Right lobe of liver (tissue), 6 donors: ENCODE results near the gene CNTN2. TPM values are rescaled to one million over a fixed set of nuclear protein-coding genes. Genes with fewer than 3 reads are reported as not detected.
A peak's percentile ranks its signal among the peaks of the same experiment; 100 is the strongest.

Experiments
- ATAC-seq, 4 donors: fragments of 200-7000 bp; cut with Tn5 transposase; one replicate each; pipeline ENCODE4 v1.9.1; 2020; ENCODE audit warnings: mild to moderate bottlenecking in 4 of 4, moderate library complexity in 4 of 4
- DNase-seq, 3 donors: peaks; one replicate each; pipeline ENCODE4 v3.0.0-alpha.2; 2020
- H3K27ac ChIP-seq, 3 donors: fragments of 200-600 bp; one replicate each; pipeline ENCODE4 v1.8.0; 2022
- H3K27me3 ChIP-seq, 2 donors: fragments of 200-600 bp; one replicate each; pipeline ENCODE4 v1.8.0; 2022
- H3K36me3 ChIP-seq, 4 donors: fragments of 200-600 bp; sonication (generic) in 1 of 4; one replicate each; pipeline versions ENCODE4 v1.5.1 to v1.8.0; 2017 to 2022; ENCODE audit warnings: control low read depth in 1 of 4
- H3K4me1 ChIP-seq, 4 donors: fragments of 200-600 bp; sonication (generic) in 1 of 4; one replicate each; pipeline versions ENCODE4 v1.5.1 to v1.8.0; 2017 to 2022; ENCODE audit warnings: control low read depth in 1 of 4
- H3K4me3 ChIP-seq, 3 donors: fragments of 200-600 bp; one replicate each; pipeline ENCODE4 v1.8.0; 2022
- H3K9me3 ChIP-seq, 4 donors: fragments of 200-600 bp; sonication (generic) in 1 of 4; one replicate each; pipeline versions ENCODE4 v1.5.1 to v1.8.0; 2017 to 2022; ENCODE audit warnings: control low read depth in 1 of 4
- POLR2A ChIP-seq: fragments of 450-650 bp; IDR thresholded peaks from one replicate; pipeline ENCODE4 v1.6.1; 2017; ENCODE audit warnings: antibody characterized with exemption, mild to moderate bottlenecking
- WGBS: methylation state at CpG from one replicate; pipeline ENCODE4 v1.1.6; 2018; ENCODE audit warnings: low coverage, low lambda C conversion rate; ENCODE audit not compliant: insufficient coverage; ENCODE audit errors: missing lambda C conversion rate; 5-methylcytosine and 5-hydroxymethylcytosine counted together
- intact Hi-C, 2 donors: fragments of 100-400 bp; cut with DNase I; formaldehyde crosslinking; loops; one replicate each; pipeline versions ENCODE4 v1.11.2 to v1.14.1; 2022
- total RNA-seq, 6 experiments: library from RNA; depleted of rRNA in 2 of 6; stranded (reverse); fragments of >200 nt in 2 of 6; fragmentation: NEBNext Ultra II Directional in 3 of 6; extraction: Animal tissue kit (Norgen Biotek cat#: 25700) in 3 of 6; gene quantifications; one replicate each; pipeline versions ENCODE4 v1.1.0 to v1.2.4, GENCODE V29; 2016 to 2023
- TF ChIP-seq, protein P1 (sequence below), 4 donors: fragments of 200-600 bp in 3 of 4; fragments of 450-650 bp in 1 of 4; IDR thresholded peaks; one replicate each; pipeline versions ENCODE4 v1.5.1 to v1.8.0; 2016 to 2022; ENCODE audit warnings: antibody characterized with exemption in 4 of 4, mild to moderate bottlenecking in 2 of 4
- donor health status: DM: no; HTN: yes; CAD: no.
- donor health status: DM: no; HTN: no; CAD: no.
- donor health status: DM: no; HTN: no; CAD: no.
- donor health status: DM: no; HTN: yes; CAD: no.
- donor health status: DM: no; HTN: yes; CAD: no.

The CNTN2 gene
- total RNA-seq, 6 experiments from 2014 or later: 0.49 TPM; not detected in 5

DNA sequence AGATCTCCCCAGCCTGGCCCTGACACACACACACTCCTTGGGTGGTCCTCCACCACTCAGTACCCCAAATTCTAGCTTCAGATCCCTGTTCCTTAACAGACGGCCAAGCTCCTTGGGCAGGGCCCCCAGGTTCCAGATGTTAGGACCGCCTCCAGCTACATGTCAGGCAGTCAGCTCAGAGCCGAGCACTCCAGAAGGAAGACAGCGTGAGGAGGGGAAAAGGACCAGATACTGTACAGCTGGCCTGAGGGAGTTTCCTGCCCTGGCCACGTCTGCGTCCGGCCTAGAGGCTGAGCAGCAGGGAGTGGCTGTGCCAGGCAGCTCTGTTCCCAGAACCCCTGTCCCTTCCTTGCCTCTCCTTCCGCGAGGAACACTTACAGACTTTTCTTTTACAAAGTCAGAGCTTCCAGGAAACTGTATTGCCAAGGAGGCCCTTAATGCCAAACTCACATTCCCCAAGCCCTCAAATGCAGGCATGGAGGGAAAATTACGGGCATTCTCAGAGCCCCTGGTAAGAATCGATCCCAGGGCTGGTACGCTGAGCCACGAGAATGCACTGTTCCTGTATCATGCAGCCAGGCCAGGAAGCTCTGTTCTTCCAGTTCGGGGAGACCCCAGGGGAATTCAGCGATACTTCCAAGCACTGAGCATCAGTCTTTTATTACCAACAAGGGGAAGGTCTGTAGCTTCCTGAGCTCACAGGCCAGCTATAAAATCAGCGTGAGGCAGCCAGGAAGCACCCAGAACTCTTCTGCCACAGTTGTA lies 45.2 kb upstream of the CNTN2 start:
- WGBS: 65% methylated on average over 7 of the region's 16 CpGs
- Histone ChIP-seq H3K9me3 (no peaks in the 10 kb centered on the region), H3K4me3 (no peak overlapping the region), H3K36me3 (no peaks in the 10 kb centered on the region), H3K4me1 (peaks cover 0 to 36% (median 11%) of the 10 kb centered on the region in 4 donors), H3K27me3 (no peaks in the 10 kb centered on the region), H3K27ac (peak overlapping the region in 1 of 3 donors; percentile 16)
- intact Hi-C loops: no loop called here
- no peak for DNase-seq
- TF ChIP-seq POLR2A: no peak
- TF ChIP-seq, protein P1, sequence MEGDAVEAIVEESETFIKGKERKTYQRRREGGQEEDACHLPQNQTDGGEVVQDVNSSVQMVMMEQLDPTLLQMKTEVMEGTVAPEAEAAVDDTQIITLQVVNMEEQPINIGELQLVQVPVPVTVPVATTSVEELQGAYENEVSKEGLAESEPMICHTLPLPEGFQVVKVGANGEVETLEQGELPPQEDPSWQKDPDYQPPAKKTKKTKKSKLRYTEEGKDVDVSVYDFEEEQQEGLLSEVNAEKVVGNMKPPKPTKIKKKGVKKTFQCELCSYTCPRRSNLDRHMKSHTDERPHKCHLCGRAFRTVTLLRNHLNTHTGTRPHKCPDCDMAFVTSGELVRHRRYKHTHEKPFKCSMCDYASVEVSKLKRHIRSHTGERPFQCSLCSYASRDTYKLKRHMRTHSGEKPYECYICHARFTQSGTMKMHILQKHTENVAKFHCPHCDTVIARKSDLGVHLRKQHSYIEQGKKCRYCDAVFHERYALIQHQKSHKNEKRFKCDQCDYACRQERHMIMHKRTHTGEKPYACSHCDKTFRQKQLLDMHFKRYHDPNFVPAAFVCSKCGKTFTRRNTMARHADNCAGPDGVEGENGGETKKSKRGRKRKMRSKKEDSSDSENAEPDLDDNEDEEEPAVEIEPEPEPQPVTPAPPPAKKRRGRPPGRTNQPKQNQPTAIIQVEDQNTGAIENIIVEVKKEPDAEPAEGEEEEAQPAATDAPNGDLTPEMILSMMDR (IDR thresholded peaks at IDR 0.05): no peak
- ATAC-seq: peak in 2 of 4 donors; percentile 13 to 16

DNA sequence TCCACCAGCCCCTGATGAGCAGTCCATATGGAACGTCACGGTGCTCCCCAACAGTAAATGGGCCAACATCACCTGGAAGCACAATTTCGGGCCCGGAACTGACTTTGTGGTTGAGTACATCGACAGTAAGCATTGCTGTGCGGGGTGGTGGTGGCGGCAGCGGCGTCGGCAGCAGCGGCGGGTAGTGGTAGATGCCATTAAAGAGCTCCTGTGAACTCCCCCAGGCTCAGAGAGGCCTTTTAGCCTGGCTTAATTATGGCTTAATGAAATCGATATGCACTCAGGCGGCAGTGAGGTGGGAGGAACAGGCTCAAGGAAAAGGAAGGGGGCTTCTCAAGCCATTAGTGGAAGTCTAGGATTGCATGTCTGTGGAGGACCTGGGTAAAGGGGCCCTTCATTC lies 41.9 kb upstream of the CNTN2 start:
- TF ChIP-seq, protein P1 (IDR thresholded peaks at IDR 0.05): no peak
- TF ChIP-seq POLR2A: no peak
- no peaks in the 10 kb centered on the region for H3K27me3 ChIP-seq
- 92% methylated on average over 6 of the region's 14 CpGs for WGBS
- H3K4me3 ChIP-seq: no peak overlapping the region
- ATAC-seq (no peak), DNase-seq (no peak)
- no peak overlapping the region for H3K27ac ChIP-seq
- H3K4me1 ChIP-seq: peaks cover 0 to 39% (median 12%) of the 10 kb centered on the region in 4 donors
- intact Hi-C loops: no loop called here
- no peaks in the 10 kb centered on the region for H3K36me3 ChIP-seq
- H3K9me3 ChIP-seq: no peaks in the 10 kb centered on the region

DNA sequence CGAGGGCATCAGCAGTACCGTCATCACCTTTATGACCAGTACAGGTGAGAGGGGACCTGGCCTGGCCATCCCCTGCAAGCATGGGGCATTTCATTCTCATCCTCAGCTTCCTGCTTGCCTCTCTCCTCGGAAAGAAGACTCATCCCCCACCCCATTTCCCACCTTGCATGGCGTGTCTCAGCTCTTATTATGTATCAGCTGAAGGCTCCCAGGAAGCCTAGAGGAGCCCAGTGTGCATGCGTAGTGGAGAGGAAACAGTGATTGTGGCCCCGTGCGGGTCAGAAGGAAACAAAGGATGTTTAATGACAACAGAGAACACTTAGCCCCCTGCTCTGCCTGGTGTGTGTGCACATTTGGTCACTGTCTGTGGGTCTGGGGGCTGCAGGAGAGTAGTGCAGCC lies 40.3 kb upstream of the CNTN2 start:
- 84% methylated on average over 6 of the region's 7 CpGs for WGBS
- TF ChIP-seq, protein P1 (IDR thresholded peaks at IDR 0.05): no peak
- TF ChIP-seq POLR2A: no peak
- H3K4me3 ChIP-seq: no peak overlapping the region
- H3K4me1 ChIP-seq: peaks cover 0 to 39% (median 12%) of the 10 kb centered on the region in 4 donors
- intact Hi-C loops: no loop called here
- no peaks in the 10 kb centered on the region for H3K27me3 ChIP-seq
- no peaks in the 10 kb centered on the region for H3K9me3 ChIP-seq
- no peak for ATAC-seq
- H3K27ac ChIP-seq: no peak overlapping the region
- no peaks in the 10 kb centered on the region for H3K36me3 ChIP-seq
- no peak for DNase-seq

DNA sequence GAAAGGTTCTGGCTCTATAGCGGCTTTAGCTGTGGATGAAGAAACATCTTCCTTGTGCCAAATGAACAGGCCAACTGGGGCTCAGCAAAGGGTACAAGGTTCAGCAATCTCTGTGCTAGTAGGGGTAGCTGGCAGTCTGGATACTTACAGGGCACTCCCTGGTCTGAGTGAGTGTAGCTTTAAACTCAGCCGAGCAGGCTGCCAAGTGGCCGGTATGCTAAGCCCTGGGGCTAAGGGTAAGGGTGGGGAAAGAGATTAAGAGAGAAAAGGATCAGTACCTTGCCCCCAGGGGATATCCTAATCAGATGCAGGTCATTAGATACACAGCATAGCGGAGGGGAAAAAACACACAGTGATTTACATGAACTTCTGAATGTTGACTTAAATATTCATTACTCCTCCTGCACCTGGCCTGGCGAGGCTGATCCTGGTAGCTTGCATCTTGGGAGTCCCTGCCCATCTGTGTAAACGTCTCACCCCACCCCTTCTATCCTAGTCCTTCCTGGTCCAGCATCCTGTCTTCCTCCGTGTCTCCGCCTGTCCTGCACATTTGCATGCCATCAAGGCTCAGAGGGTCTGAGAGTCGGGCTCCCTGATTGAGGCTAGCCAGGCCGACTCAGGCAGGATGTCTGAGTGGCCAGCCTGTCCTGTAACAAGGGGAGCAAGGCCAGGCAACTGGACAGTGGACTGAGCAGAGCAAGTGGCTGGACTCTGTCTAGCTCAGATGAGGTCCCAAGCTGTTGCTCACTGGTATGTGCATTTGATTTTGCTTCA lies 39.5 kb upstream of the CNTN2 start:
- no peak for TF ChIP-seq POLR2A
- TF ChIP-seq, protein P1 (IDR thresholded peaks at IDR 0.05): no peak
- peak overlapping the region in 2 of 3 donors; percentile 14 to 22 for H3K27ac ChIP-seq
- intact Hi-C loops: no loop called here
- no peaks in the 10 kb centered on the region for H3K36me3 ChIP-seq
- ATAC-seq (peak; percentile 95 to 97 (median 96)), DNase-seq (peak; percentile 65 to 92 (median 86))
- no peaks in the 10 kb centered on the region for H3K27me3 ChIP-seq
- no peaks in the 10 kb centered on the region for H3K9me3 ChIP-seq
- H3K4me3 ChIP-seq: no peak overlapping the region
- WGBS: 26% methylated on average over 8 of the region's 10 CpGs
- peaks cover 0 to 39% (median 12%) of the 10 kb centered on the region in 4 donors for H3K4me1 ChIP-seq
